Astrocyte of the hippocampus (primary cell): ENCODE measurements around the gene PRICKLE3.
"Not testable (repeated sequence)": the region's sequence is repeated elsewhere in the genome, so short reads cannot be mapped to it uniquely, and the experiment has no call there.

Experiments used
- DNase-seq: peaks from one replicate; pipeline ENCODE4 v3.0.0; 2011; ENCODE audit warnings: low read depth, low spot score

The PRICKLE3 gene

GRCh38 chrX:49183701-49184281, 2.4 kb downstream of the PRICKLE3 start:
- DNase-seq: no peak

GRCh38 chrX:49179358-49179757, 6.8 kb downstream of the PRICKLE3 start:
- no peak for DNase-seq

- no peak for DNase-seq
Observed at GRCh38 chrX:49178537-49178936, 7.6 kb downstream of the PRICKLE3 start.

GRCh38 chrX:49177873-49178480, 8.2 kb downstream of the PRICKLE3 start:
- no peak for DNase-seq

- no peak for DNase-seq
Observed at GRCh38 chrX:49177338-49177833, 8.8 kb downstream of the PRICKLE3 start.

DNA sequence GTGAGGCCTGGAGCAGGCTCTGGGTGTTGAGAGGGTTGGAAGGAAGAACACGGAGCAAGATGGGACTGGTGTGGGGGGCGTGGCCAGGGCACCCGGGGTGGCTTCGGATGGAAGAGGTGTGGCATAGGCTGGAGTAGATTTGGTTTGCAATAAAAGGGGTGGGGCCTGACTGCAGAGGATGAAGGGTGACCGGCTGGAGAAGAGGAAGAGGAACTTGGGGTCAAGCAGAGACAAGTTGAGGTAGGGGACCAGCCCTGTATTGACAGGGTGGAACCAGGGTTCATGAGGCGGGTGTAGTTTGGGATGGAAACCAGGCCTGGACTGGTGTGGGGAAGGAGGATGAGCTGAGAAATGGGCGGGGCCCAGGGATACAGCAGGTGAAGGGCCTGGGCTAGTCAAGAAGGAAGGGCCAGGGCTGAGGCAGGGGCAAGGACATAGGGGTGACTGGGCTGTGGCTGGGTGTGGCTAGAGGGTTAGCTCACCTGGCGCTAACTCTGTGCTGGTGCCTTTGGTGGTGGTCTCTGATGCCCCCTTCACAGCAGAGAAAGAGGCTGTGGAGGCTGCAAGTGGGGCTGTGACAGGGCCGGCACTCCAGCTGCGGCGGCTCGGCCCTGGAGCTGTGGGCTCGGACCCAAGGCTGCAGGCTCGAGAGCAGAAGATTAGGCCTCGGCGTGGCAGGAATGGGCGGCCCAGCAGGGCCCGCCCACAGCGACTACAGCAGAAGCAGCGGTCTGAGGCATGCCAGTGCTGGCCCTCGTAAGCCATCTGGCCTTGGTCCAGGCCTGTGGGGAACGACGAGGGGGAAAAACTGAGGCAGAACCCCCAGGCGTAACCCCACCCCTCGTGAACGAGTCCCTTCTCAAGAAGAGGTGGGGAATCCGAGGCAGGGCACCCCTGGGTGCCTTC, 9.5 kb downstream of the PRICKLE3 start:
- no peak for DNase-seq

DNA sequence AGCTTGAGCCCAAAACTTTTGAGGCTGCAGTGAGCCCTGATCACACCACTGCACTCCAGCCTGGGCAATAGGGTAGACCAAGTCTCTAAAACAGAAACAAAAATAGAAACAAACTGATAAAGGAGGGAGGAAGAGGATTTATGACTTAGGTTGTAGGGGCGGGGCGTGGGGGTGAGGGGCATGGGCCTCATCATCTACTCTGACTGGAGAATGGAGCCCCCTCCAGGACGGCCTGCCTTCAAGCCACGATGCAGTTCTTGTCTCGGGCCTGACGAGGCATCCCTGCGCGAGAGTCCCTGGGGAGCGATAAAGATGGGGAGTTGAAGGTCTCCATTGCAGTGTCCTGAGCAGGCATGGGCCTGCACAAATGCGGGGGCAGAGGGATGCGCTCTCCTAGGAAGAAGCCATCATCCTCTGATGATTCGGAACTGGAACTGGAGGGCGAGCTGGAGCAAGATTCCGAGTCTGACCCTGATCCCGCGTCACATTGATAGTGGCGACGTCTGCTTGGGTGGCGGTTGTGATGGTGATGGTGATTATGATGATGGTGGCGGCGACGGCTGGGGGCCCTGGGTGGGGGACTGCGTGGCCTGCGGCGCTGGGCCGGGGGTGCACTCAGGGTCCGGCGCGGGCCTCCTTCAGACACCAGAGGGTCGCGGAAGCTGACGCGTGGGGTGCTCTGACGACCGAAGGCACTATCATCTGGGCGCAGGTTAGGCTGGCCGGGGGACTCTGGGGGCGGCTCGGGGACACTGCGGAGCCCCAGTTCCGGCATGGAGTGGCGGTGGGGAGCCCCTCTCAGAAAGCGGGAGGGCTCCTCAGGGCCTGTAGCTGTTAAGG, 10.5 kb downstream of the PRICKLE3 start:
- DNase-seq: no peak

- no peak for DNase-seq
Observed at GRCh38 chrX:49174723-49175122, 11.4 kb downstream of the PRICKLE3 start.

DNA sequence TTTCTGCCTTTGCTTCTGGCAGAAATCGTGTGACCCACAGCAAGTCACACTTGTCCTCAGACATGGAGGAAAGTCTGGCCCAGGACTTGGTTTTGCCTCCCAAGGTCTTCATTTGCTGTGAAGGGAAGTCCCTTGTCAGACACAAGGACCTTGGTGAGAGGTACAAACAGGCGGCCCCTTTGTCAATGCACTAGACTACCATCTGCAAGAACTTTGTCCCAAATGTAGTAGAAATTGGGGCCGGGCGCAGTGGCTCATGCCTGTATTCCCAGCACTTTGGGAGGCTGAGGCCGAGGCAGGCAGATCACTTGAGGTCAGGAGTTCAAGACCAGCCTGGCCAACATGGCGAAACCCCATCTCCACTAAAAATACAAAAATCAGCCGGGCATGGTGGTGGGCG, 12.6 kb downstream of the PRICKLE3 start:
- DNase-seq: not testable (repeated sequence)

DNA sequence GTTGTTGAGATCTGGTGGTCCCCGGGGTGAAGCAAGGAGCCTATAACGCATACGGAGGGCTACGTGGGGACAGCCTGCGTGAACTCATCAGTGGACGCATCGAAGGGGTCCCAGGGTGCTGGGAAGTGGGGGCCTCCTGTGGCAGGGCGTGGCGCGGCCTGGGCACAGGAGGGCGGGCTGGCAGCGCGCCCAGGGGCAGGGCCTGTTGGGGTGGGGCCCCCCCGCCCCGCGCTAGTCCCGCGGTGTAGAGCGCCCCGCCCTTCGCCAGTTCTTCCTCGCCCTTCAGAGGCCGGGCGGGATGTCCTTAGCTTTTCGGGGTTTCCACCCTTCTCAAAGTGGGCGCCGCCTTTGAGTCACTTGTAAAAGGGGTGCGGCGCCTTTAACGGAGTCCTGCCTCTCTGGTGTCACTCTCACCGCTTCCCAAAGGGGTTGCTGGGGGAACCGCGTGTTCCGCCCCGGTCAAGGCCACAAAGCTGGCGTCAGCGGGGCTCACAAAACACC, 13.8 kb downstream of the PRICKLE3 start:
- peak; percentile 58 for DNase-seq

DNA sequence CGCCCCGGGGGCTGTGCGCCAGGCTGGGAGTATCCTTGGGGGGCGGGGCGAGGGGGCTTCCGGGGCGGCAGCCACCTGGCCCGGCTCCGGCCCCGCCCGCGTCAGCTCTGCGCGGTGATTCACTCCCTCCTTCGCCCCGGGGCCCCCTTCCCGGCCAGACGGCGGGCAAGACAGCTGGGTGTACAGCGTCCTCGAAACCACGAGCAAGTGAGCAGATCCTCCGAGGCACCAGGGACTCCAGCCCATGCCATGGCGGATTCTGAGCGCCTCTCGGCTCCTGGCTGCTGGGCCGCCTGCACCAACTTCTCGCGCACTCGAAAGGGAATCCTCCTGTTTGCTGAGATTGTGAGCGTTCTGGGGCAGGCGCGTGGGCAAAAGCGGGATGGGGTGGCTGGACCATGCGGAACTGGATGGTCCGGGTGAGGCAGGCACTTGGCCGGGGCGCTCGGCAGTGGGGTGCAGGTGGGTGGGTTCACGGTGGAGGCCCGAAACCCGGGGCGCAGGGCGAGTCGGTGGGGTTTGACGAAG, 14.4 kb downstream of the PRICKLE3 start, which contains the start of gene PLP2:
PLP2 (plus strand) TSS at position 147 of the 528 bp plus-strand sequence; CDS start at position 250, 103 bp downstream.
- peak; percentile 66 for DNase-seq

- no peak for DNase-seq
Observed at GRCh38 chrX:49167740-49168108, 18.4 kb downstream of the PRICKLE3 start.

GRCh38 chrX:49166914-49167739, 19.0 kb downstream of the PRICKLE3 start:
- DNase-seq: peak; percentile 91

GRCh38 chrX:49165901-49166881, 20.0 kb downstream of the PRICKLE3 start:
- peak; percentile 84 for DNase-seq

DNA sequence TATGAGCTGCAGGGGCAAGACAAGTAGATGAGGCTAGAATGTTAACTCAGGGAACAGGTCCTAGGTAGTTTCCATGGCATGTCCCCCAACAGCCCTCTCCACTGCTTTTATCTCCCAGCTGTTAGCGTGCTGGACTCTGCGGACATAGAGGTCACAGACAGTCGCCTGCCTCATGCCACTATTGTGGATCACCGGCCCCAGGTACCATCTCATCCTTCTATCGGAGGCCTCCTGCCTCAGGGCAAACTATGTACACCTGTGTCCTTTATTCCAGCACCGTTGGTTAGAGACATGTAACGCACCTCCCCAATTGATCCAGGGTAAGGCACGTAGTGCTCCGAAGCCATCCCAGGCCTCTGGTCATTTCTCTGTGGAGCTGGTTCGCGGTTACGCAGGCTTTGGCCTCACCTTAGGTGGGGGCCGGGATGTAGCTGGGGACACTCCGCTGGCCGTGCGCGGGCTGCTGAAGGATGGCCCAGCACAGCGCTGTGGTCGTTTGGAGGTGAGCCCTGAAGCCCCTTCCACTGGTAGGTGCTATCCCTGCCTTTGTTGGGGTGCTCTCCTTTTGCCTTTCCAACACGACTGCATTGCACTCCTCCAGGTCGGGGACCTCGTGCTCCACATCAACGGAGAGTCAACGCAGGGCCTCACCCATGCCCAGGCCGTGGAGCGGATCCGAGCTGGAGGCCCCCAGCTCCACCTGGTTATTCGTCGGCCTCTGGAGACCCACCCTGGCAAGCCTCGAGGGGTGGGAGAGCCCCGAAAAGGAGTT, 21.4 kb downstream of the PRICKLE3 start:
- DNase-seq: no peak

GRCh38 chrX:49163555-49164419, 22.4 kb downstream of the PRICKLE3 start:
- peak; percentile 91 for DNase-seq

DNA sequence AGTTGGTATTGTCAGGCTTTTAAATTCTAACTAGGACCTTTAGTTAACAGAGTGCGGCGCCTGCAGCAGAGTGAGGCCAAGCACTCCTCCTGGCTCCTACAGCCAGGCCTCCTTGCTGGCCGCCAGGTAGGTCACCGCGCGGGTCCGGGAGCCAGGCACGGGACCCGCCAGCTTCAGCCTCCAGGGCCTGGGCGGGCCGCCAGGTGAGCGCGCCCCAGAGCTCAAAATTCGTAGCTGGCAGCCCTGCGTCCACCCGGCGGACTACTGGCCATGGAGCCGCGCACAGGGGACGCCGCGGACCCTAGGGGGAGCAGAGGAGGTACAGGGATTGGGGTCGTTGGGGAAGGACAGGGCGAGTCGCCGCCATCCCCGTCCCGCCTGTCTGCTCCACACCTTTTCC, 23.6 kb downstream of the PRICKLE3 start, which contains the start of gene MAGIX:
MAGIX (plus strand) TSS at position 139 of the 400 bp plus-strand sequence; CDS start at position 271, 132 bp downstream.
- no peak for DNase-seq
